OCI-M2 (cell line): Measurements from ENCODE around the gene LCE3B.
"Not testable (repeated sequence)": the region's sequence is repeated elsewhere in the genome, so short reads cannot be mapped to it uniquely, and the experiment has no call there.

Experiments used
- DNase-seq: peaks from one replicate; lab custom pipeline; 2025; ENCODE audit not compliant: unreplicated experiment; lab: John Stamatoyannopoulos, UW

The LCE3B gene, protein sequence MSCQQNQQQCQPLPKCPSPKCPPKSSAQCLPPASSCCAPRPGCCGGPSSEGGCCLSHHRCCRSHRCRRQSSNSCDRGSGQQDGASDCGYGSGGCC

DNA sequence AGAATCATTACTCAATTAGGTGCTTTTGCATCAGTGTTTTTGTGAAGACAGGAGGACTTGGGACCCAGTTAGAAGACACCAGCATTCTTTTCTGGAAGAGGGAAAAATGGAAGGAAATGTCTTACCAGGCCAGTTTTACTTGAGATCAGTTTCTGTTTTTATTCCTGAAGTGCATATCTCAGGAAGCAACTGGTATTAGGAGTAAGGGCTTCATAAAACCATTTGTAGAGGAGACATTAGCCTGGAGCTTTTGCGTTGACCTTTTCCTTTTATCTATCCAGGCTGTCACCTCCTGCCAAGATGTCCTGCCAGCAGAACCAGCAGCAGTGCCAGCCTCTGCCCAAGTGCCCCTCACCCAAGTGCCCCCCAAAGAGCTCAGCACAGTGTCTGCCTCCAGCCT is at the start of gene LCE3B:
TSS of gene LCE3B (plus strand) at position 301 of the 400 bp plus-strand sequence. CDS start at position 301, 0 bp downstream.
- DNase-seq: no peak

DNA sequence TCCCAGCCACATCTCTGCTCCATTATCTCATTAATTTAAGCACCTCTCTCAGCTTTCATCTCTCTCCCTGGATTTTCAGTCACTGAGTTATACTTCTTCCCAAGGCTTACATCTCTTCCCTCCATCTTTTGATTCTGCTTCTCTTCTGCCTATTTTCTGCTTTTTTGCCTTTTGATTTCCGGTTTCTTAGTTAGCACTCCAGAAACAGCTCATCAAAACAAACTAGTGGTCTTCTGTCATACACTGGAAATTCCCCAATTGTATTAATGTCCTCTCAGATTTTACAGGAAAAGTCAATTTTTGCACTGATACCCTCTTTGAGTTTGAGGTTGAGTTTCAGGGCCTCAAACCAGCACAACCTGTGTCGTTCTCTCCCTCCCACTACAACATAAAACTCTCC is 48.5 kb upstream of the LCE3B start:
- DNase-seq: no peak

DNA sequence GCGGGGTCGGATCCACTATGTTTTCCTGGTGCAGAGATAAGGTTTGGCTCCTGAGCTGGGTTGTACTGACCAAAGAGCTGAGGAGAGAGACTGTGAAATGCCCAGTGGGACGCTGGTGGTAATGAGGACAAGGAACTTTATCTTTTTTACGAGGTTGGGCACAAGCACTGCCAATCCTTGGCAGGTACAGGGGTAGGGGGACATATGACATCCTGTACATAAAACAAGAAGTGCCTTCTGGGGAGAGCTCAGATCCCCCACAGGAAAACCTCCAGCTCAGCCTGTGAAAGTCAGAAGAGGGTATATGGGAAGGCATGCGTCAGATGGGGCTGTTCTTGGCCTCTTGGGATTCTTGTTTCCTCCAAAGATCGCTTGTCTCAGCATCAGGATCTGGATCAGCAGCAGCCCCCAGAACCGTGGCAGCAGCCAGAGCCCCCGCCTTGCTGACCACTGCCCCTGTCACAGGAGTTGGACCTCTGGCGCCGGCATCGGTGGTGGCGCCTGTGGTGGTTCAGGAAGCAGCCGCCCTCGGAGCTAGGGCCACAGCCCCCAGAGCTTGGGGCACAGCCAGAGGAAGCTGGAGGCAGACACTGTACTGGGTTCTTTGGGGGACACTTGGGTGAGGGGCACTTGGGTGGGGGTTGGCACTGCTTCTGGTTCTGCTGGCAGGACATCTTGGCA is 47.9 kb upstream of the LCE3B start:
- no peak for DNase-seq

DNA sequence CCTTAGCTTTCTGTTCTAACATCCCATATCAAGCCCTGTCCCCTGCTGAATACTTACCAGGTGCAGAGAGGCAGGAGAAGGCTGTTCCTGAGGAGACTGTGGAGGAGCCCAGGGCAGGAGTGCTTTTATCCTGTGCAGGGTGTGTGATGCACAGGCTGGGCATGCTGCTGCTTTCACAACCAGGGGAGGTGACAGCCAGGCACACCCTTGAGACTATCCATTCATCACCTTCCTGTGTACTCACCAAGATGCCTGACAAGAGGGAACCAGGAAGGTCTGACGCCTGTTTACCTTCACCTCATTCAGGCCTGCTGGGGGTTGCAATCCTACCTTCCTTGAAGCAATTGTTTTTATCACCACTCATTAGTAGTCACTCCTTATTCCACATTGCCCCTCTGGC is 46.9 kb upstream of the LCE3B start, which contains the start of gene LCE3E:
TSS of gene LCE3E (minus strand) at position 100 of the 400 bp plus-strand sequence. CDS start 572 bp downstream, outside the sequence.
- no peak for DNase-seq

DNA sequence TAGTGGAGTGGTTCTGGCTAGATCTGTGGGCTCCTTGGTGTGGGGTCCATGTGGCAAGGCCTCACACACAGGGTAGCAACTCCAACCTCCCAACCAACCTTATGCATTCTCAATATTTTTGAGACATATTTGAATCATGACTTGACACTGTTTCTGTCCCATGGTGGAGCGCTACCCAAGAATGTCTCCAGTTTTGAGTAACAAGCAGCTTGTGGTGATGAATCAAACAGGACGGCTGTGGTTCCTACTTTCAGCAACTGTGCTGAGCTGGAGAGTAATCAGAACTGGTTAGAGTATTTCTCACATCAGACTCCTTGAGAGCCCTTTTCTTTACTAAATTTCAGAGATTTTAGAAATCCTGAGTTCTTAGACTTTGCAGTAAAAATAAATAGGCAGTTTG is 36.4 kb upstream of the LCE3B start:
- no peak for DNase-seq

DNA sequence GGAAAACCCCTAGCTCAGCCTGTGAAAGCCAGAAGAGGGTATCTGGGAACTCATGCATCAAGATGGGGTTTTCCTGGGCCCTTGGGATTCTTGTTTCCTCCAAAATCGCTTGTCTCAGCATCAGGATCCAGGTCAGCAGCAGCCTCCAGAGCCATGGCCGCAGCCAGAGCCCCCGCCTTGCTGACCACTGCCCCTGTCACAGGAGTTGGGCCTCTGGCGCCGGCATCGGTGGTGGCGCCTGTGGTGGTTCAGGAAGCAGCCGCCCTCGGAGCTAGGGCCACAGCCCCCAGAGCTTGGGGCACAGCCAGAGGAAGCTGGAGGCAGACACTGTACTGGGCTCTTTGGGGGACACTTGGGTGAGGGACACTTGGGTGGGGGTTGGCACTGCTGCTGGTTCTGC is 34.1 kb upstream of the LCE3B start:
- not testable (repeated sequence) for DNase-seq

DNA sequence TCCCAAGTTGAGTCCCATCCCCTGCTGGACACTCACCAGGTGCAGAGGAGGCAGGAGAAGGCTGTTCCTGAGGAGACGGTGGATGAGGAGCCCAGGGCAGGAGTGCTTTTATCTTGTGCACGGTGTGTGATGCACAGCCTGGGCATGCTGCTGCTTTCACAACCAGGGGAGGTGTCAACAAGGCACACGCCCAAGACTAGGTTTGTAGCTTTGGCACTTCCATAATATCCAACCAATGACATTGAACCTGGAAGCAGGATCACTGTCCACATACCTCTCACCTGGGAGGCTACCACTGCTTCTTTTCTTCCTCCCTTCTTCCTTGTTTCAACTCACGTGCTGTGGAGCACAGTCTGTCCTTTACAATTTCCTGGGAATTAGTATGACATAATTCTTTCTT is 33.2 kb upstream of the LCE3B start, which contains the start of gene LCE3D:
TSS of gene LCE3D (minus strand) at position 84 of the 400 bp plus-strand sequence. CDS start 580 bp downstream, outside the sequence.
- no peak for DNase-seq

DNA sequence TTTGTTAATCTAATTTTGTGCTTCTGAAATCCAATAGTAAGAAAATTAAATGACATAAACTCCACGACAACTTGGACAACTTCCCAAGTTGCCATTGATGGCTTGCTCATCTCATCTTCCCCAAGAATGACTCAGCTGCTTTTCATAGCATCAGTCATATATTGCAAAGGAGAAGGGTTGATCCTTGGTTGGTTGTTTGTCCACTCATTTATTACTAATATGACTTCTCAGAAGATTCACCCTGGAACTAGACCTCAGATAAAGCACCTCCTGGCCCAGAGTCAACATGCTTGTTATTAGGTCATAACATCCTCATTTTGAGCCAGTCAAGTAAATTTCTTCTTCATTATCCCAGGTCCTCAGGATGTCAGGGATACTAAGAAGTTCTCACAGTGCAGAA is 31.0 kb upstream of the LCE3B start:
- no peak for DNase-seq

DNA sequence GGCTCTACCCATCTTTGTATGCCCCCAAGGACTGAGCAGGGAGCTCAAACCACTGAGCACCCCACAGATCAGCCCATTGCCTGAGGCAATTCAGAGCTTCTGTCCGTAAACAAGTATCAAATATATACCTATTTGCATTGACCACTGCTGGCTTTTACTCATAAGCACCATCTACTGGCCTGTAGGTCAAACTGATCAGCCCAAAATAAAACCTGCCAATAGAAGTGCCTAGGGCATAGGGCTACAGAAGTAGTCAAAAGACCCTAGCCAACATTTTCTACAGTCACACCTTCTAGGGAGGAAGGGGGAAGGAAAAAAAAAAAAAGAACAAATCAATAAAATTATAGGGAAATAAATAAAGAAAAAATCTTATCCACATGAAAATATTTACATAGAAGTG is 28.0 kb upstream of the LCE3B start:
- DNase-seq: no peak

DNA sequence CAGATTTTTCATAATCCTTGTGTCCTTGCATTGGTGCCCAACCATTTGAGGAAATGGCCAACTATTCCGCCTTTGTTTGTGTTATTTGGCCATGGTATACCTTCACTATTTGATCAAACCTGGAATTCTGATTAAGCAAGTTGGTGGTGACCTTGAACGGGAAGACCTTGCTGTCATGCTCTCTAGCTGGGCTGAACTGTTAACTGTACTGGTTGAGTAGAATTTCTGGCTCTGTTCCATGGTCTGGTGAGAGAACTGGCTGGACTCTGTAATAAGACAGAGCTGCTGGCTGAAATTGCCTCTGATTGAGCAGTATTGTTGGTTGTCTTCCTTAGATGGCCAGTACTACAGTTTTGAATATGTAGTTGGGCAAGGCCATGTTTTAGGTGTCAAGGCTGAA is 16.6 kb upstream of the LCE3B start:
- DNase-seq: no peak

DNA sequence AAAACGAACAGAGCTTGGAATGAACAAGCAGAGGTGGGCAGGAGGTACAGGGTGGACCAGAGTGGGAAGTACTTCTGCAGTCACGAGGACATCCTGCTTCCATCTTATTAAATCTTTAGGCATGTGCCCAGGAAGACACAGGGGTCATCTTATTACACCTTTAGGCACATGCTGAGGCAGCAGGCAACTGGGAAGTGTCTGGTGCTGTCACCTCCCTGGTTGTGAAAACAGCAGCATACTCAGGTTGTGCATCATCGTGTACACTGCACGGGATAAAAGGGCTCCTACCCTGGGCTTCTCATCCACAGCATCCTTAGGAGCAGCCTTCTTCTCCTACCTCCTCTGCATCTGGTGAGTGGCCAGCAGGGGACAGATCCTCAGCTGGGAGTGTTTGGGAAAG is 13.7 kb upstream of the LCE3B start, which contains the start of gene LCE3C:
TSS of gene LCE3C (plus strand) at position 301 of the 400 bp plus-strand sequence. CDS start 498 bp downstream, outside the sequence.
- DNase-seq: no peak

DNA sequence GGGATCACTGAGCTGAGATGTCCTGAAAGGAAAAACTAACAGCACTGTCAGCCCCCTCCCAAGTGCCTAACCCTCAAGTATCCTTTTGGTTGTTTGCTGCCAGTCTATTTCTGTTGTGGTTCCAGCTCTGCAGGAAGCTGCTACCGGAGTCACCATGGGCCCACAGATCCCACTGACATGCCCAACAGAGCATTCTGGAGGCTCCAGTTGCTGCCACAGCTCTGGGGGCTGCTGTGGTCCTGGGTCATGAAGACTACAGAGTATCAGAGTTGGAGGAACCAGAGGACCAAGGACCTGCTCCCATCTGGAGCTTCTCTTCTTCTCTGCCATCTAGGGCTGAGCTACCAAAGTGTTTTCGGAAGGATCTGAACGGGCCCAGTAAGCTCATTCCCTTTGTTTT is 8.4 kb downstream of the LCE3B start:
- DNase-seq: no peak

DNA sequence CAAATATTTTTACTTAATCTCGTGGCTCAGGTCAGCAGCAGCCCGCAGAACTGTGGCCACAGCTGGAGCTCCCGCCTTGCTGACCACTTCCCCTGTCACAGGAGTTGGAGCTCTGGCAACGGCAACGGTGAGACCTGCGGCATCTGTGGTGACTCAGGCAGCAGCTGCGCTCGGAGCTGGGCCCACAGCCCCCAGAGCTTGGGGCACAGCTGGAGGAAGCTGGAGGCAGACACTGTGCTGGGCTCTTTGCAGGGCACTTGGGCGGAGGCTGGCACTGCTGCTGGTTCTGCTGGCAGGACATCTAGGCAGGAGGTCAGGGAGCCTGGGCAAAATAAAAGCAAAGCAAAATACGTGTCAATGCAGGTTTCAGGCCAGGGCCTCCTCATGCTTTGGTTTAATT is 9.2 kb downstream of the LCE3B start, which contains the start of gene LCE3A:
TSS of gene LCE3A (minus strand) at position 301 of the 400 bp plus-strand sequence. CDS start at position 301, 0 bp downstream.
- DNase-seq: no peak

DNA sequence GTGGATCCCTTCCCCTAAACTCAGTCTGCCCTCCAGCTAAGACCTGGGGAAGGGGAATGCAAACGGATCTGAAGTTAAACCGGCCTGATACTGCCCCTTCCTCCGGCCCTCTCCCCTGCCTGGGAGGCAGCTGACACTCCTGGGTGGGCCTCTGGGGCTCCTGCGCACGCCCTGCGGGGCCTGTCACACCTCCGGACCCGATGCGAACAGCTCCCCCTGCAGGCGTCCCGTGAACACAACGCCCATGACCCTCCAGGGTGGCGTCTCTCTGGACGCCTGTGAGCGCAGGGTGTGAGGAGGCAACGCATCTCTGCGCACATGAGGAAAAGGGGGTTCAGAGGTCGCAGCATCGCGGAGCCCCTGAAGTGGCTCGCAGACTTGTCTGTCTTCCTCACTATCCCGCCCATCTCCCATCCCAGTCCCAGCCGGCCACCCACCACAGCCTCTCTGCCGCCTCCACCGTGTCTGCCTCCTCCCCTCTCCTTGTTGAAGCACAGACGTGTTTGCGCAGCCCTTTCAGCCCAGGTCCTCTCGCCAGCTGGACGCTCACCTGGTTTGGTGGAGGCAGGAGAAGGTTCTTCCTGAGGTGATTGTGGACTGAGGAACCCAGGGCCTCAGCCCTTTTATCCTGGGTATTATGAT is 9.7 kb downstream of the LCE3B start:
- no peak for DNase-seq

DNA sequence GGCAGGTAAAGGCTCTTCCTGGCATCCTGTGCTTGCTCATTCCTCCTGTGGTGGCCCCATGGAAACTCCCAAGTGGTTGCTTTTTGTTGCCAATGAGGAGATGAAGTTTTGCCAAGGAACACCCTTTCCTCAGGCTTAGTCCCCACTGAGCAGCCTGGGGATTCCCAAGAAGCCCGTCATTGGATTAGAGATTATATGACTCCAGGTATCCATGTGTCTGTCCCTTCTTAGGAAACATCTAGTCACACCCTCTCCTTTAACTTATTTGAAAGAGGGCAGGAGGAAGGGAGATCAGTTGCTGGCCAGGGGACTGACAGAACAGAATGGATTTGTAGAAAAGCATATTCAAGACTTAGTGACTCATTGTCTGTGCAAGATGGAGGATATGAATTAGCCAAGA is 13.1 kb downstream of the LCE3B start:
- DNase-seq: no peak

DNA sequence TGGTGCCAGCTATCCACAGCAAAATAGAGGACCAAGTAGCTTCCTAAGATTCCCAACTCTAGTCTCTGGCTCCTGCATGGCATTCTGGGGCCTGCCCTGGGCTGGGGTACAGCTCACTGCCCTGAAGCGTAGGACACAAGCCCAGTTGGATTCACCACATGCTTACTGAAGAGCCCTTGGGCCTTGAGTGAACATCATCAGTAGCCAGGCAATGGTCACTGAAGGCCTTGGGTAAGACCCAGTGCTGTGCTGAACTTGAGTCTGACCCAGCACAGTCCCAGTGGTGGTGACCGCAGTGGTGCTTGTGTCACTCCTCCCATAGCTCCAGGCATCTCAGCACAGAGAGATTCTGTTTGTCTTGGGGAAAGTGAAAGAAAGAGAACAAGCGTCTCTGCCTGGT is 17.0 kb downstream of the LCE3B start:
- DNase-seq: no peak

DNA sequence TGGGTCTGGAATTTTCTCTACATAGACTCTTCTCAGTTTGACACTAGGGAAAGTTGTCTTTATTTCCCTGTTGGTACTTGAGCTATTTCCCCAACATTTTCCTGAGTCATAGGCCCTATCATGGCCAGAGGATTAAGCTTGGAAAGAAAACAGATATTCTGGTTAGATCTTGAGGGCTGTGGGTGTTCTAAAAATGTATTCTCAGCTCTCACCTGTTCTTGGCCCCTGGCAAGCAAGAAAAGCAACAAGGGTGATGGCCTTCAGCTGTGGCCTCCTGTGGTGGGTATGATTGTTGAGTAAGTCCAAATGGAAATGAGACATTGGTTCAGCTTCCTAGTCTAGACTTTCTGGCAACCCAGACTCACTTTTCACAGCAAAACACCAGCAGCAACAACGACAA is 26.7 kb downstream of the LCE3B start:
- no peak for DNase-seq

DNA sequence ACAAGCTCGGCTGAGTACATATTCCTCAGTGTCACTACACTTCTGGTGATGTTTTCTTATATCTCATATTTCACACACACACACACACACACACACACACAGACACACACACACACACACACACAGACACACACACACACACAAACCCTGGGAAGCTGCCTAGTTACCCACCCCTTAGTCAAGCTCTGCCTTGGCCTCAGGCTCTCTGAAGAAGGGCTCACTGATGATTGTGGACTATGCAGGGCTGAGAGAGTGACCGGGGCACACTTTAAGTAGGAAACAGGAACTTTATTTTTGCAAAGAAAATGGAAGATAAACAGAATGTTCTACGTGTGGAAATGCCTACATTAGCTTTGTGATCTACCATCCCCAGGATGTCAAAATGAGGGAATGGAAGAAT is 30.3 kb downstream of the LCE3B start:
- DNase-seq: no peak

DNA sequence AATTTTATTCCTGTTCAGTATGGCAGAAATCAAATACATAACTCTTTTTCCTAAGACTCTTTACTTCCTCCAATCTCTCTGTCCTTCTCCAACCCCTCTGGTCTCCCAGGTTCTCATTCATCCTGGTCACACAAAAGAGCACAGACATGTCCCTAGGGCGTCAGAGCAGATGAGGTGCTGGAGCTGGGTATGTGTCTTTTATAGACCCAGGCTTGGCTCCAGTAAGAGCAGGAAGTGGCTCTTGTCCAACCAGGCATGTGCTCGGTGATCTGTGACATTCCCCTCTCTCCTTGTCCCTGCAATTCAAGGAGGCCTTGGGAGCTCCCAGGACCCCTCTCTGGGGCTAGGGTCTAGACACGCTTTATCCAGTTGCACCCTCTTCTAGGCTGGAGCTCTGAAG is 31.5 kb downstream of the LCE3B start:
- no peak for DNase-seq

DNA sequence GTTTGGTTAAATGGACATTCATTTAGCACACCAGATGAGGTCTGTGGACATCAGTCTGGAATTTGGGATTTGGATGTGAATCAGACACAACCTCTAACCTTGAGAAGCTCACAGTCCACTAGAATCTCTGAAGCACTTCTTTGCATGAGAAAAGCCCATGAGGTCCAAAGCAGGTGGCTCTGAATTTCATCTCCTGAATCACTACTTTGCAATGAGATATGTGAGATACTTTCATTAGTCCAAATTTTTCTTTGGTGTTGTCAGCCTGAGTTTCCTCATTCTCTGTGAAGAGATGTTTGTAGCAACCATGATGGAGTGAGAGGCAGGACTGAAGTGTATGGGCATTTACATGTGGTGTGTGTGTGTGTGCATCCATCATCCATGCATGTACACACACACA is 33.0 kb downstream of the LCE3B start:
- DNase-seq: no peak

DNA sequence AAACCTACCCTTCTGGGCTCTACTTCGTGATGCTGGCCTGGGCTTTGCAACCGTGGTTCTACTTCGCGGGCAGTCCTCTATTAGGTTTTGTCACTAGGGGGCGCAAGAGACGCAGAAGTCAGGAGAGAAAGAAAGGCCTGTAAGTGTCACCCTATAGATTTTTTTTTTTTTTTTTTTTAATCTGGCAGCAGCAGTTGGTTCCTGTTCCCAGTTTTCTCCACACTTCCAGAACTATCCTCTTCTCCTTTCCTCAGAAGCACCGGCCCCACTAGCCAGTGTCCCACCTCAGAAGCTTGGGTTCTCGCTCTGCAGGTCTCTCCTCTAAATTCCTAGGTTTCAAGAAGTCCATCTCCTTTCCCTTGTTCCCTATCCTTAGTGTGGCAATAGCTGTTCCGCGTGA is 40.5 kb downstream of the LCE3B start:
- no peak for DNase-seq

DNA sequence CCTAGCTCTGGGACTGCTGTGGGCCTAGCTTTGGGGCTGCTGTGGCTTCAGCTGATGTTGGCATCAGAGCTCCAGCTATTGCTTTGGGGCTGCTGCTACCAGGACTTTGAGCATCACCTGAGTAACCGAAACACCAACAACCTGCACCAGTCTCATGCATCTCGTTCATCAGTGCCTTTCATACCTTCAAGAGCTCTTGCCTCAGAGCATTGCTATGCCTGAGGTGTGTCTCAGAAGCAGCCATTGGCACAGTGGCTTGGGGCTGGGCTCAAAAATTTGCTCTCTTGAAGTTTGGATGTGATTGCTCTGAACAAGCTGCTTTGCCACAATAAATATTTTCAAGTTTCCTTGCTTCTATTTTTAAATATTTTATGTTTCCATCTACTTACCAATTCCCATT is 42.8 kb downstream of the LCE3B start:
- DNase-seq: no peak
